SH-SY5Y (cell line): Measurements from ENCODE around the gene C2orf69.

Source experiments
- GATA2 ChIP-seq: IDR thresholded peaks from 2 replicates; pipeline ENCODE4 v1.6.1; 2011; ENCODE audit warnings: mild to moderate bottlenecking, low read depth, low read length
- GATA3 ChIP-seq: IDR thresholded peaks from 2 replicates; pipeline ENCODE4 v1.6.1; 2011; ENCODE audit warnings: low read depth, mild to moderate bottlenecking, low read length, moderate library complexity

DNA sequence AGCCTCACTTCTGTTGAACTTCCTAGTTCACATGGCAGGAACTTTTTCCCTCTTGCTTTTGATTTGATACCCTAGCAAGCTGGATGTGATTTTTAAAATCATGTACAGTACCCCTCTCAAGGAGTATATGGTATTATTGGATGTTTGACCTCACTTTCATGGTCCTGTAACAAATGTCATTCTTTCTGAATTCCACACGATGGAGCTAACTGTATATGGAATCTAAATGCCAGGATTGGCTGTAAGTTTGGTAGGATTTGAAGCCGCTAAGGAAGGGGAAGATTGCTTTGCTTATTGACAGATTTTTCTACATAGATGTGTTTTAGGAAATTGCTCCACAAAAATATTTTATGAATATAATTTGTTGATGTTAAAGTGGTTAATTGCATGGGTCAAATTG is 62.6 kb downstream of the C2orf69 start:
- no peak for TF ChIP-seq GATA2
- no peak for TF ChIP-seq GATA3
